Stimulated activated CD8-positive, alpha-beta memory T cell treated with anti-CD3 and anti-CD28 coated beads, Interleukin-15, amount 100 ng/mL, for 4 hours (primary cell): ENCODE results near the gene IZUMO4.

ENCODE experiments used
- DNase-seq, 2 donors: peaks; one replicate each; pipeline ENCODE4 v3.0.0-alpha.2; 2020; ENCODE audit warnings: low read depth in 2 of 2

The IZUMO4 gene

DNA sequence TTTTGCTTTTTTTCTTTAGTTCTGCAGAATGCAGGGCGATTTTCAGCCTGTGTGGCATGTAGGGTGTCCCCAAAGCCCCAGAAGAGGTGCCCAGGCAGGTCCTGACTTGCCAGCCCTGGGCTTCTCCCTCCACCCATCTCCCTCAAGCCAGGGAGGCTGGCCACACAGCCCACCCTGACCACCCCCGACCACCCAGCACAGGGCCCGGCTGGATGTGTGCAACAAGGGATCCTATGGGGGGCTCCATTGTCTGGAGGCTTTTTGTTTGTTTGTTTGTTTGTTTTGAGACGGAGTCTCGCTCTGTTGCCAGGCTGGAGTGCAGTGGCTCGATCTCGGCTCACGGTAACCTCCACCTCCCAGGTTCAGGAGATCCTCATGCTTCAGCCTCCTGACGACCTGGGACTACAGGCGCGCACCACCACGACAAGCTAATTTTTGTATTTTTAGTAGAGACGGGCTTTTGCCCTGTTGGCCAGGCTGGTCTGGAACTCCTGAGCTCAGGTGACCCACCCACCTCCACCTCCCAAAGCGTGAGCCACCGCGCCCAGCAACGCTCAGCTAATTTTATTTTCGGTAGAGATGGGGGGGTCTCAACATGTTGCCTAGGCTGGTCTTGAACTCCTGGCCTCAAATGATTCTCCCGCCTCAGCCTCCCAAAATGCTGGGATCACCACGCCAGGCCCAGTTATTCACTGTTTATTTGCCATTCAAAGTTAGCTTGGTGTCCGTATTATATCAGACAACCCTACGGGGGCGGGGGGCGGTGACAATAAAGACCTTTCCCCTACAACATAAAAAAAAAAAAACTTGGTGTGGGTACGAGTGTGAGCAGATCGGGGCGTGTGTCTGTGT lies 37.9 kb upstream of the IZUMO4 start:
- no peak for DNase-seq

DNA sequence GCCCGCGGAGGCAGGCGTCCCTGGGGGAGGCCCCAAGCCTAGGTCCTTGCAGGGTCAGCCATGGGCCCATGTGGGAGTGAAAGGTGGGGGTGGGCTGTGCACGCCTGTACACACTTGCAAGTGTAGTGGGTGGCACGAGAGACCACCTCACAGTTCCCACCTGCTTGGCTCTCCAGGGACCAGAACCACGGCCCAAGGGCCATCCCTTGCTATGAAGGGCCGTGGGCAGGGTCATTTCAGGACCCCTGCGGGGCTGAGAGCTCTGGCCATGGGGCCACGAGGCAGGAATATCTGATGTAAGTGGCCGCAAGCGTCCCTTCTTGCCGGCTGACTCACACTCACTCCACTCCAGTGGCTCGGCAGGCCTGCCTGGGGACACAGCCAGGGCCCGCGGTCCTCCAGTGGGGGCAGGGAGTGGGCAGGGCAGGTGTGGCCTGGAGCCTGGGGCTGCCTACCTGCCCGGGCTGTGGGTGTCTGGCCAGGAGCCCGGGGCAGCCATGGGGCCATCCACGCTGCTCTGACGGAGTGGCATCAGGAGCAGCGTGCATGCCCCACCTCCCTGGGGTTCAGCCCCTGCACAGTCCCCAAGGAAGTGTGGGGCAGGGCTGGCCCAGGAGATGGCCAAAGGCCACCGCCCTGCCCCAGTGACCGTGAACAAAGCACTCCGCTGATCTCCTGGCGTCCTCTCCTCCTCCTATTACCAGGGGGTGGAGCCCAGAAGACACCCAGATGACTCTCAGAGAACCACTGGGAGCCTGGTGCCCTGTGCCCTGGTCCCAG lies 37.1 kb upstream of the IZUMO4 start:
- no peak for DNase-seq

DNA sequence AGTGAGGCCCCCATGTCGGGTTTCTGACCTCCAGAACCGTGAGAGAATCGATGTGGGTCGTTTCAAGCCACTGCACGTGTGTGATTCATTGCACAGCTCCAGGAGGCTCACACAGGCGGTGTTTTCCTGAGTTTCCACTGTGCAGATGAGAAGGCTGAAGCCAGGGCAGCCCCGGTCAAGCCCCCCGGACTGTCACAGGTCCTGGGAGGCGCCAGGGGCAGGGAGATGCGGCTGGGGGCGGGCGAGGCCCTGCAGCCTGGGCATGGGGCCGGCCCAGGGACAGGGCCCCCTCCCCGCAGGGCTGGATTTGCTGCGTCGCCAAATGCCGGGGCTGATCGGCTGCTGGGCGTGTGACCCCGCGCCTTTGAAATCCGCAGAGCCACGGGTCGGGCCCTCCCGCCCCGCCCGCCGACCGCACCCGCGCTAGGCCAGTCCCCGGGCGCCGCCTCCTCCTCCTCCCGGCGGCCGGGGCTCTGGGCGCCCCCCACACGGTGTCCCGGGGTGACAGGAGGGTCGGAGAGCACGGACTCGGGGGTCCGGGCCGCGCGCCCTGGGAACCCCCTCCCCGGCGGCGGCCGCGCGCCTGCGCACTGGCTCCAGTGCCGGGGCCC lies 35.7 kb upstream of the IZUMO4 start:
- no peak for DNase-seq

DNA sequence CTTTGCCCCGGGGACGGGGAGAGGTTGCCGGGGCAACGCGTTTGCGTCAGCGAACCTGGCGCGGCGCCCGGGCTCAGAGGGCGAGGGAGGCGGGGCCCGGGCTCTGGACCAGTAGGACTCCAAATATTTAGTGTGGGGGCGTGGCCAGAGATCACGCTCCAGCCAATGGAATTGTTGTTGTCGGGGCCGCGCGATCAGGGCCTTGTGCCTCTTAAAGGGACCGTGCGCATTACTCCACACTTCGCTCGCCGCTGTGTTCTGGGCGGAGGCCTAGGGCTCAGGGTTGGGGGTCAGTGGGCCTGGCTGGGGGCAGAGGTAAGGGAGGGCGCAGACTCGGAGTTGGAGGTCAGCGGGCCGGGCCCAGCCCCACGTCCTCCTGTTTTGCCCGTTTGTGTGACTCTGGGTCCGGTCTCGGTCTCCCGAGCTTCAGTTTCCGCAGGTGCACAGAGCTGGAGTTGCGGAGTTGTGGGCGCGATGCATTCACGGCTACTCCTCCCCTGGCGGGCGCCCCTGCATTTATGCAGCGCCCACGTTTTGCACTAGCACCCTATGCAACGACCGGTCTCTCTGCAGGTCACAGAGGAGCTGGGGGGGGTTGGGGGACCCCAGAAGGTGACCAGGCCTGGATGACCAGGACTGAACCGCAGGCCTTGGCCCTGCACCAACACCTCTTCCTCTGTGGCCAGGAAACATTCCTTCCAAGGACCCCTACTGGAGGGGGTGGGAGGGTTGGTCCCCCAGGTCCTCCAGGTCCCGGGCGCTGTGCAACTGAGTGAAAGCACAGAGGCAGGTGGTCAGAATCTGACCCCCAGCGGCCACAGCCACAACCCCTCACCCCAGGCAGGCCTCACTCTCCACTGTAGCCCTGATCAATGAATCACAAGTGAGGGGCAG lies 35.0 kb upstream of the IZUMO4 start:
- DNase-seq, result peak; percentile 98 to 100

DNA sequence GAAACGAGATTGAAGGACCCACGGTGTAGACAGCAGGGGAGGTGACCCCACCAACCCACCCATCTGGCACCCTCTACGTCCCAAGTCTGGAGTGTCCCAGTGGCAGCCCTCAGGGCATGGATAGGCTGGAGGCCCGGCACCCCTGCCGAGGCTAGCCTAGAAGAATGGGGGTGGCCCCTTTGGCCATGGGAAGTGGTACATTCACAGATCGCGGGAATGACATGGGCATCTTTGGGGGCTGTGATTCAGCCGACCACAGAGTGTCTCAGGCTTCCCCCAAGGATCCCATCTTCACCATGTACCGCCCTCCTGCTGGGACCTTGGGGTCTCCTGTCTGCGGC lies 34.4 kb upstream of the IZUMO4 start:
- no peak for DNase-seq

DNA sequence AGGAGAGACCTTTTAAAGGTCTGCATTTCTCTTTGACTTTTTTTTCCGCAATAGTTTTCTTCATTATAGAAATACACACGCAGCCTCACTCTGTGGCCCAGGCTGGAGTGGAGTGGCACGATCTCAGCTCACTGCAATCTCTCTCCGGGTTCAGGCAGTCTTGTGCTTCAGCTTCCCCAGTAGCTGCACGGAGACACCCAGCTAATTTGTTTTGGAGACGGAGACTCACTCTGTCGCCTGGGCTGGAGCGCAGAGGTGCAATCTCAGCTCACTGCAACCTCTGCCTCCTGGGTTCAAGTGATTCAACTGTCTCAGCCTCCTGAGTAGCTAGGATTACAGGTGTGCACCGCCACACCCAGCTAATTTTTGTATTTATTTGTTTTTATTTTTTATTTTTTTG lies 33.9 kb upstream of the IZUMO4 start:
- no peak for DNase-seq

DNA sequence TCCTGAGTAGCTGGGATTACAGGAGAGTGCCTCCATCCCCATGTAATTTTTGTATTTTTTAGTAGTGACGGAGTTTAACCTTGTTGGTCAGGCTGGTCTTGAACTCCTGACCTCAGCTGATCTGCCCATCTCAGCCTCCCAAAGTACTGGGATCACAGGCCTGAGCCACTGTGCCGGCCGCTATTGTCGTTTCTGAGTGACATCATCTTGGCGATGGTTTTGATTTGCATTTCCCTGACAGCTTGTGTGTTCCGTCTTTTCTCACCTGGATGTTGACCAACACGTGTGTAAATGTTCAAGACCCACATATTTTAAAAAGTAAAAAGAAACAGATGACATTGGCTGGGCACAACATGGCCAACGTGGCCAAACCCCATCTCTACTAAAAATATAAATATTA lies 32.9 kb upstream of the IZUMO4 start:
- no peak for DNase-seq

DNA sequence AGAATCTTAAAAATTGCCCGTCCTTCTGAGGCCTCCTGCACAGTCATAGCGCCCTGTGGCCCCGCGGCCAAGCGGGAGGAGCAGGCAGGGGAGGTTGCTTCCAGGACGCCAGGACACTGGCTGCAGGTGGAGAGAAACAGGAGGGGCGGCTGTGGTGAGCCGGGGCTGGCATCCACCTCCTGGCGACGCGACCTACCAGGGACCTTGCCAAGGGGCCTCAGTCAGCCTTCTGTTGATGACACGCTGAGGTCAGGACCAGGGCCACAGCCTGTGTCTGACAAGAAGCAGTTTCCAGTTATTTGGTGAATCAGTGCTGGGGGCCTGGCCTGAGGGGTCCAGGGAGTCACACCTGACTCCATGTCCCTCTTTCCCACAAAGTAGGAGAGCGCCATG lies 32.3 kb upstream of the IZUMO4 start:
- no peak for DNase-seq

DNA sequence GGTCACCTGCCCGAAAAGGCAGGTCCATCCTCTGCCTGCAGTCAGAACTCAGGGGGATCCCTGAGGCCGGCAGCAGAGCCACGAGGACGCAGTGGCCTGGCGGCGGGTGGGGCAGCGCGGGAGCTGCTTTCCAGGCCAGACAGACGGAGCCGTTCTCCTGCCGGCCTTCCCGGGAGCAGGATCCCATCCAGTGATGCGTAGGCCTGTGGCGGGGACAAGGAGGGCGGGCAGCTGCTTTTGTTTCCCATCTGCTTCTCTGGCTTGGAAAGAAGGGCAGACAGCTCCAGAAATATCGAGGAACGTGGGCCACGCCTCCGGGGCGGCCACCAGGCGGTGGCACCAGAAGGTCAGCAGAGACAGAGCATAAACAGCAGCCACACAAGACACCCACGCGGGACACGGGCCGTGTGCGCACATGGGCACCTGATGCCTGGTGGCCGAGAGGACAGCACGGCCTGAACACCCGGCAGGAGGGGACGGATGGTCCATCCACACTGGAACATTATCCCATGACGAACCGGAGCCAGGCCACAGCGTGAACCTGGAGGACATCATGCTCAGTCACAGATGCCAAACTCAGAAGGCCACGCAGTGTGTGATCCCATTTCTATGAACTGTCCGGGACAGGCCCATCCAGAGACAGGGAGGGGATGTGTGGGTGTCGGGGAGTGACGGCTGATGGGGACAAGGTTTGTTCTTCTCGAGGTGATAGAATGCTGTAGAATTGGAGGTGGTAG lies 31.8 kb upstream of the IZUMO4 start:
- no peak for DNase-seq

DNA sequence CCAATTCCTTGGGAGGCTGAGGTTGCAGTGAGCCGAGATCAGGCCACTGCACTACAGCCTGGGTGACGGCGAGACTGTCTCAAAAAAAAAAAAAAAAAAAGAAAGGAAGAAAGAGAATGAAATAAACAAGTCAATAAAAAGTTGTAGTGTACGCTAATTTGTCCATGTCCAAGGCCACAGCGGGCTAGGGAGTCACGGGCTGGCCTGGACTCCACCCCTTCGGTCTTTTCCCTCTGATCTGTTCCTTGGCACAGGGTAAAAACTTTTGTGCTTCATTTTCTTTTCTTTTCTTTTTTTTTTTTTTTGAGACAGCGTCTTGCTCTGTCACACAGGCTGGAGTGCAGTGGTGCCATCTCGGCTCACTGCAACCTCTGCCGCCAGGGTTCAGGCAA lies 26.3 kb upstream of the IZUMO4 start:
- DNase-seq, result no peak

DNA sequence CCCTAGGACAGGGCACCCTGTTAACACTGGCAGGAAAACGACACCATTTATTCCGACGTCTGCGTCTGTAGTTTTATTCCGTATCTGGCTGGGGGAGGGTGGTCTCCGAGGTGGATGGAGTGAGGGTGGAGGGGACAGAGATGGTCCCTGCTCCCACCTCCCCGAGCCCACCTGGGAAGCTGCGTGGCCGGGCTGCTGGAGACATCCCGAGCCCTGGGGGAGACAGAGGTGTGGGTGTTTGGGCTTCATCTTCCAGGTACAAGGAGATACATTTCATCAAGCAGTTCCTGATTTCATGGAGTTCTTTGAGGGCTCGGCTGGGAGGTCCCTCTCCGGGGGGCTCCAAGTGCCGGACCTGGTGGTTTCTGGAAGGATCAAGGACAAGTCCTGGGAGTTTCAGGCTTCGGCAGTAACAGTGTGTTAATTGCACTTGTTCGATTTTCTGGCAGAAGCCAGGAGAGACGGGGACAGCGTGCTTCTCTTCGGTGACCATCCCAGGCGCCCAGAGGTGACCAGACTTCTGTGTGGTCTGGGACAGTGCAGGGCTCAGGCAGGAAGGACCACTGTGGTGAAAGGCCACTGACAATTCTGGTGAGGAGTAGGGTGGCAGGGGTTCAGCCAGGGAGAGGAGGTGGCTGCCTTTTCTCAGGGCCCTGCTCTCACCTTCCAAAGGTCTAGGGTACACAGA lies 25.6 kb upstream of the IZUMO4 start:
- DNase-seq, result no peak

DNA sequence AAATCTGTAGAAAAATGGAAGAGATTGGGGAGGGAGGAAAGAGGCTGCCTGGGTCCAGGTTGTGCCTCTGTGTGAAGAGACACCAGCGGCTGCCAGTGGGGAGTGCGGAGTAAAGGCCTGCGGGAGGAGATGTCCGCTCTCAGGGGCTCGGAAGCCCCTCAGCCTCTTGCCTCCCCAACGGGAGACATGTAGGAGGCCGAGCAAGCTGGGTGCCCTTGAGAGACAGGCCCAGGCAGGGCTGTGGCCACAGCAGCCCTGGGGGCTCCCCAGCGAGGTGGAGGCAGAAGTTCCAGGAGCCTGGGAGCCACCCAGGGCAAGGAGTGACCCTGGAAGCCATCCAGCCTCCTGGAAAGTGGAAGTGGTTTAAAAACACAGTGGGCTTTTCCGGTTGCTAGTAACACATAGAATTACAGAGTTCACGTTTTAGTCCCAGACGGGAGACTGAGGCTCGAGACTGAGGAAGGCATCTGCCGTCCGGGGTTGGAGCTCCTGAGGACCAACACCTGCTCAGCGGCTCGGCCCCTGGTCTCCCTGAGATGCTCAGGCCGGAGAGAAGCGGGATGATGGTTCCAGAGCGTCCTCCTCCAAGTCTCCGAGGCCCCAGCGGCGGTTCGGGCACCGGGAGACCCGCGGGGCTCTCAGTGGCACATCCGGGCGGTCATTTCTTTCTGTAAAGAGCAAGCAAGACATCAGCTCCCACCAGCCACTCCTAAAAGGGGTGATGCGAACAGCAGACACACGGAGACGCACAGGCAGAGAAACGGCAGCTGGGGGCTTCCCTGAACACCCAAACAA lies 23.8 kb upstream of the IZUMO4 start:
- DNase-seq, result no peak

DNA sequence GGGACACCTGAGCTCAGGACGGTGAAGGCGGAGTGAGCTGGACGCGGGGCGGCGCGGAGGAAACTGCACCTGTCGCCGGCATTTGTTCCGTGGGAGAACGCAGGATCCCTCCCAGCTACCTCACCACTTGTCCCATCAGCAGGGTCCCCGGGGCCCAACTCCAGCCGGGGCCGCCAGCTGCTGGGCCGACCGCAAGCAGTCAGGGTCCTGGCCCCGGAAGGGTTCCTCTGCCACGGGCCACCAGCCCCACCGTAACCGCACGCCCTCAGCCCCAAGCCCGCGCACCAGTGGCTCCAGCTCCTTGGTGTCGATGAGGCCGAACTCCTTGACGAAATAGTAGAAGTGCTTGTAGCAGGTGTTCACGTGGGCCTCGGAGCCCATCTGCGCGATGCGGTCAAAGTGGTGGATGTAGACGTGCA lies 20.2 kb upstream of the IZUMO4 start:
- no peak for DNase-seq

DNA sequence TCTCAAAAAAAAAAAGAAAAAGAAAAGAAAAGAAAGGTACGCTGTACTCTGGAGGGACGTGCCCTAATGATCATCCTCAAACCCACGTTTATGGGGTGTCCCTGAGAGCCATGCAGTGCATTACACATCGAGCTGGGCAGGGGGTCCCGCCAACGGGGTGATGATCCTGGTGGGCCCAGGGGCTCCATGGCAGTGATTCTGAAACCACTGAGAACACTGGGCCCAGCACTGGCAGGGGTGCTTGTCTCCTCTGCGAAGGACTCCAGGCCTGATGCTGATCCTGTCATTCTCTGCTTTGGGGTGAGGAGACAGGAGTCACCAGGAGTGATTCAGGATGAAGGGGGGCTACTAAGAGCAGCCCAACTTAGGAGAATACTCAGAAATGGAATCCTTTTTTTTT lies 19.3 kb upstream of the IZUMO4 start:
- DNase-seq, result no peak

DNA sequence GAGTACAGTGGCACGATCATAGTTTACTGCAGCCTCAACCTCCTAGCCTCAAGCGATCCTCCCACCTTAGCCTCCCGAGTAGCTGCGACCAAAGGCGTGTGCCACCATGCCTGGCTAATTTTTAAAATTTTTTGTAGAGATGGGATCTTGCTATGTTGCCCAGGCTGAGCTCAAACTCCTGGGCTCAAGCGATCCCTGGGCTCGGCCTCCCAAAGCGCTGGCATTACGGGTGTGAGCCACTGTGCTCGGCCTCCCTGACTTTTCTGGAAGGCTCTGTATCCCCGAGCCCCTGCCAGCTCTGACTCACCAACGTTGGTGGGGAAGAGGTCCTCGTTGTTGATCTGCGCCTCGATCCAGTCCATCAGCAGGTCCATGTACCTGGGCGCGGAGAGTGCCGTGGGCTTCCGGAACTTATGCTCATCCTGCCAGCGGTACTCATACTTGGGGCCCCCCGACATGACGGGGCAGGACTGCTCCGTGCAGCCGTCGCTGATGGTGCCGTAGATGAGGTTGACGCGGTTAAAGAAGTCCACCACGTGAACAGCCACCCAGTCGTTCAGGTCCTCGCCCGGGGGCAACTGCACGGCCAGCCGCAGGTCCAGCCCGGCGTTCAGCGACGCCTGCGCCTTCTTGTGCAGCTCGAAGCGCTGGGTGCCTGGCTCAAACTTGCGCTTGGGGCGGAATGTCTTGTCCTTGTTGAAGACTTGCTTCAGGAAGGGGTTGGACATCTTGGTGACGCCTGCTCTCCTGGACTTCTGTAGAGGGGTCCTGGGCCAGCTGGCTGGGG lies 18.7 kb upstream of the IZUMO4 start:
- DNase-seq, result no peak

DNA sequence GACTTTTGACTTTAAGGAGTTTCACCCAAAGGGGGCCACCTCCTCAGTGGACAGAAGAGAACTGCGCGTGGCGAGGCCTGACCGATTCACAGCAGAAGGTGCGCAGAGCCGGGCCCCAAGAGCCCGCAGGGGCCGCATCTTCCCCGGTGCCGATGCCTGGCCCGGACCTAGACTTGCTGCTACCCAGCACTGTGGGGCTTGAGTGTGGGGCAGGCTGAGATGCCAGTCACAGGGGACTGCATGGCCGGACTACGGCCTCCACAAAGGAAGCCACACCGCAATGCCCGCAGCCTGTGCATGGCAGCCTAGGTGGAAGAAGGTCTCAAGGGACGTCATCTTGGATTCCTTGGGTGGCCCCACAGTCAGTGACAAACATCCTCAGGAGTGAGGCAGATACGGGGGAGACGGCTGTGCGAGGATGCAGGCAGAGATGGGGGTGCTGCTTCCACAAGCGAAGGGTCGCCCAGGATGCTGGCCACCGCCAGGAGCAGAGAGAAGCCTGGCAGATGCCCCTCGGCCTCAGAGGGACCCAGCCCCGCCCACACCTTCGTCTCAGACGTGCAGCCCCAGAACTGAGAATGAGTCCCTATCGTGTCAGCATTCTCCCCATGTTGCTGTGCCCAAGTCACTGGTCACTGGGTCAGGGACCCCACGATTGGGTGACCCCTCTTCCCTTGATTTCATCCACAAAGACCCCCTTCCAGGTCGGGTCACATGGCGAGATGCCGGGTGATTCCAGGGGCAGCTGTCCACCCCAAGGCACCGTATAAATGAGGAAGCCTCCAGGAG lies 17.4 kb upstream of the IZUMO4 start:
- DNase-seq, result no peak

DNA sequence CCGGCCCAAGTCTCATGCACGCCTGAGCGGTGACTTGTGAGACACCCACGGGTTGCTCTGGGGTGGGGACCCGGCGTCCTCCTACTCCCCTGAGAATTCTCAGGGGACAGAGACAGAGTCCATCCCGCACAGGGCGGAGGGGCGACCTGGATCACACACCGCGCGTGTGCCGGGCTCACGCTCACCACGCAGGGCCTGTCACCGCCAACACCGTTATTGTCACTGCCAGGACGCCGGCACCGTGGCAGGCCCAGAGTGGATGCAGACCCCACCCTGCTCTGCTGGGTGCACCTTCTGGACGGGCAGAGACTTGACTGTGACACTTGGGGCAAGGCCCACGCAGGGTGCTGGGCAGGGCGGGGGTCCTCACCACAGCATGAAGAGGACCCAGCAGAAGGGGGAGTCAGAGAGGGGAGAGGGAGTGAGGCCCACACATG lies 16.8 kb upstream of the IZUMO4 start:
- no peak for DNase-seq

DNA sequence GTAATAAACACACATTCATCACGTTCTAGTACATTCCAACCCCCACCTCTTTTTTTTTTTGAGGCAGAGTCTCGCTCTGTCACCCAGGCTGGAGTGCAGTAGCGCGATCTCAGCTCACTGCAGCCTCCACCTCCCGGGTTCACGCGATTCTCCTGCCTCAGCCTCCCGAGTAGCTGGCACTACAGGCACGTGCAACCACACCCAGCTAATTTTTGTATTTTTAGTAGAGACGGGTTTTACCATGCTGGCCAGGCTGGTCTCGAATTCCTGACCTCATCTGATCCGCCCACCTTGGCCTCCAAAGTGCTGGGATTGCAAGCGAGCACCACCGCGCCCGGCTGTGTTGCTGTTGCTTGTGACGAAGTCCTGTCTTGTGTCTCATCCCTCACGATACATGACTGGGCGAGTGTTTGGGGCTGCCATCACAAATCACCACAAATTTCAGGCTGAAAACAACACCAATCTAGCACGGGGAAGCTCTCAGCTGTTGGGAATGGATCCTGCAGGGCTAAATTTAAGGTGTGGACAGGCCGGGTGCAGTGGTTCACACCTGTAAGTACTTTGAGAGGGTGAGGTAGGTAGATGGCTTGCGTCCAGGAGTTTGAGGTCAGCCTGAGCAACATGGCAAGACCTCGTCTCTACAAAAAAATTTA lies 16.3 kb upstream of the IZUMO4 start:
- no peak for DNase-seq
